A549 treated with Mapracorat at 1 μM for 4 hours (cell line): Measurements from ENCODE around the gene GTF2H4. TPM values are rescaled to one million over a fixed set of nuclear protein-coding genes. Genes with fewer than 3 reads are reported as not detected.

Source experiments
- total RNA-seq: library from RNA; stranded (reverse); fragments of 200-300 nt; extraction: Qiagen RNA extraction; gene quantifications from 5 replicates; pipeline ENCODE4 v1.2.3, GENCODE V29; 2022

GTF2H4 gene
- 18.1 to 21.8 TPM (median 20.4 TPM) in 5 replicates for total RNA-seq

DNA sequence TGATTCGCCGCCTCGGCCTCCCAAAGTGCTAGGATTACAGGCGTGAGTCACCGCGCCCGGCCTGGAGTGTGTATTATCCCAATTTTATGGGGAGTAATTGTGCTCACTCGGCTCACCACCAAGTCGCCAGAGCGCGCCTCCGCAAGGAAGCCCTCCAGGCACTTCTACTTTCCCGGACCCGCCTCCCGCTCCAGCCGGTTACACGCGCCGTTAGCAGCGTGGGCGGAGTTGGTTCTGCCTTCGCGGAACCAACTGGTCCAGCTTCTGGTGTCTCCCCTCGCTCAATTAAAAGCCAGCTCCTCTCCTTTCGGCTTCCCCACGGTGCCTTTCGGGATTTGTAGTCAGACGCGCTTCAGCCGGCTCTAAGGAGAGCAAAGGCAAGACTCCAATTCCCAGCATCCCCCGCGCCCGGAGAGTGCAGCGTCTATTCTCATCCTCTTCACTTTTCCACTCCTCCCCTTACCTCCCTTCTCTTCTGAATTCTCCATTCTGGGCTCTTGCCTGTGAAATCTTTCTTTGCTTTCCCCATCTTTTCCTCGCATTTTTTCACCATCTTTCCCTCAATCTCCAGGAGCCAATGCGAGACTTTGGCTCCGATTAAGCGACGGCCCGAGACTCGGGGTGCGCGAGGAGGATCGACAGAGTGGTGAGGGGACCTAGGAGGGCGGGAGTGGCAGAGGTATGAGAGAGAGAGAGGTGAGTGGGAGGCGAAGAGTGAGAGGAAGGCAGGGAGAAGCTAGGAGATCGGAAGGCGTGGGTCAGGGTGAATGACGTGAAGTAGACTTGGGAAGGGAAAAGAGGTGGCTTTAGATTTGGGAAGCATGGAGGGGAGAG is at the start of gene GTF2H4:
TSS of gene GTF2H4 (plus strand) at position 450 of the 834 bp plus-strand sequence.

GRCh38 chr6:30883685-30884520 is 24.1 kb upstream of the GTF2H4 start, which contains the start of gene DDR1:
Gene DDR1, plus strand, starts transcription at chr6:30884519. Its CDS starts 4,211 bp downstream, at chr6:30888730.

GRCh38 chr6:30914076-30914853 is 6.3 kb downstream of the GTF2H4 start, which contains the start of gene VARS2:
Gene VARS2, plus strand, starts transcription at chr6:30914238. Its CDS starts 599 bp downstream, at chr6:30914837.

GRCh38 chr6:30931969-30932645 is 24.1 kb downstream of the GTF2H4 start, which contains the start of gene SFTA2:
Gene SFTA2, minus strand, starts transcription at chr6:30932170. Its CDS starts 74 bp downstream, at chr6:30932096.

DNA sequence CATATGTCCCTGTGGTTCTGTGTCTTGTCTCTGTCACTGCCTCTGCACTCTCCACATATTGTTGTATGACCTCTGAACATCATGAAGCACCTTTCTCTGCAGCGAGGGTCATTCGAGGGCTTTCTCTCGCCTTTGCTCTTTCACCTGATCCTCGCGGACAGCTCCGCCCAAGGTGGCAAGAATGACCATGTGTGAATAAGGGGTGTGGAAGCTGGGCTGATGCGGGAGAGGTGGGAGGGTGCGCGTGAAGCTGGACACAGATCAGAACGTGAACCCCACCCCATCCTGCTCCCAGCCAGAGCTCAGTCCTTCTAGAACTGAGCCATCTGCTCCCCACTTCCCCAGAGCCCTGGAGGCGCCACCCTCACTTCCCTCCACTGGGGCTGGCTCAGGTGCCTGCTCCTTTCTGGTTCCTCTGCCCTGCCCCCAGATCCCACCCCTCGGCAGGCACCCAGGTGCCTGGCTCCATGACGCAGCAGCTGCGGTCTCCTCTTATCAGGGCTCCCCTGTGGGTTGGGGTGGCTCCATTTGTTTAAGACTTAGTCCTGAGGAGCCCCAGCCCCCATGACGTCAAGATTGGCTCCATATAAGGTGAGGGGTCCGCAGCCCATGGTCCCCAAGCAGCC is 32.5 kb downstream of the GTF2H4 start, which contains the start of gene MUCL3:
TSS of gene MUCL3 (plus strand) at position 613 of the 626 bp plus-strand sequence. CDS start 27 bp downstream, outside the sequence.

Other genes starting within 250 kb of the GTF2H4 start
- gene DHX16, start 235.2 kb upstream of the GTF2H4 start, total RNA-seq, result 25.2 to 30.4 TPM (median 27.0 TPM) in 5 replicates
- gene PPP1R18, start 221.6 kb upstream of the GTF2H4 start, total RNA-seq, result 41.4 to 47.5 TPM (median 44.5 TPM) in 5 replicates
- gene NRM, start 217.2 kb upstream of the GTF2H4 start, total RNA-seq, result 23.1 to 27.4 TPM (median 25.9 TPM) in 5 replicates
- 14.9 to 21.3 TPM (median 16.4 TPM) in 5 replicates for gene MDC1, start 190.9 kb upstream of the GTF2H4 start, total RNA-seq
- 822 to 948 TPM (median 905 TPM) in 5 replicates for gene TUBB, start 187.9 kb upstream of the GTF2H4 start, total RNA-seq
- 84.0 to 102 TPM (median 90.7 TPM) in 5 replicates for gene FLOT1, start 165.5 kb upstream of the GTF2H4 start, total RNA-seq
- 48.0 to 79.6 TPM (median 72.7 TPM) in 5 replicates for gene IER3, start 163.7 kb upstream of the GTF2H4 start, total RNA-seq
- gene DDR1, start 23.7 kb upstream of the GTF2H4 start, total RNA-seq, result 51.1 to 64.4 TPM (median 58.1 TPM) in 5 replicates
- gene VARS2, start 6.0 kb downstream of the GTF2H4 start, total RNA-seq, result 11.3 to 16.0 TPM (median 14.6 TPM) in 5 replicates
- gene SFTA2, start 24.0 kb downstream of the GTF2H4 start, total RNA-seq, result 0.27 TPM in 1 of 5 replicates, not detected in the others
- 0.08 to 0.20 TPM (median 0.12 TPM) in 5 replicates for gene MUCL3, start 32.8 kb downstream of the GTF2H4 start, total RNA-seq
- gene MUC21, start 75.5 kb downstream of the GTF2H4 start, total RNA-seq, result not detected in 5 replicates
- 0.03 TPM in 1 of 5 replicates, not detected in the others for gene MUC22, start 102.3 kb downstream of the GTF2H4 start, total RNA-seq
- not detected in 5 replicates for gene C6orf15, start 204.4 kb downstream of the GTF2H4 start, total RNA-seq
- 4.2 to 5.7 TPM (median 4.4 TPM) in 5 replicates for gene PSORS1C1, start 206.6 kb downstream of the GTF2H4 start, total RNA-seq
- 0.05 TPM in 1 of 5 replicates, not detected in the others for gene CDSN, start 212.2 kb downstream of the GTF2H4 start, total RNA-seq
- not detected in 5 replicates for gene PSORS1C2, start 230.9 kb downstream of the GTF2H4 start, total RNA-seq
- 6.2 to 7.8 TPM (median 7.3 TPM) in 5 replicates for gene CCHCR1, start 249.6 kb downstream of the GTF2H4 start, total RNA-seq